Neural progenitor cell (in vitro differentiated cells): ENCODE results near the gene DHDH. TPM values are rescaled to one million over a fixed set of nuclear protein-coding genes. Genes with fewer than 3 reads are reported as not detected.

Experiments
- DNase-seq: peaks from one replicate; pipeline ENCODE4 v3.0.0-alpha.2; 2016; ENCODE audit warnings: low spot score
- H2AFZ ChIP-seq: fragments of 200-600 bp; sonication (generic); replicated peaks from 2 replicates; pipeline ENCODE4 v1.6.1; 2016; ENCODE audit warnings: antibody characterized with exemption
- H3F3A ChIP-seq: fragments of 200-600 bp; sonication (generic); 2 replicates; pipeline ENCODE4 v1.6.1; 2016; ENCODE audit warnings: antibody characterized with exemption, low read depth
- H3K27ac ChIP-seq: fragments of 200-600 bp; sonication (generic); 2 replicates; pipeline ENCODE4 v1.5.1; 2016; ENCODE audit warnings: mild to moderate bottlenecking
- H3K27me3 ChIP-seq: fragments of 200-600 bp; sonication (generic); 2 replicates; pipeline ENCODE4 v1.6.1; 2016; ENCODE audit warnings: mild to moderate bottlenecking, moderate library complexity
- H3K36me3 ChIP-seq: fragments of 200-600 bp; sonication (generic); 2 replicates; pipeline ENCODE4 v1.5.1; 2016
- H3K4me1 ChIP-seq: fragments of 200-600 bp; sonication (generic); 2 replicates; pipeline ENCODE4 v1.6.1; 2016; ENCODE audit warnings: mixed run types
- H3K4me2 ChIP-seq: fragments of 200-600 bp; sonication (generic); 2 replicates; pipeline ENCODE4 v1.6.1; 2016
- H3K4me3 ChIP-seq: fragments of 200-600 bp; sonication (generic); 2 replicates; pipeline ENCODE4 v1.5.1; 2016
- H3K79me2 ChIP-seq: fragments of 200-600 bp; sonication (generic); 2 replicates; pipeline ENCODE4 v1.6.1; 2016; ENCODE audit warnings: low read depth
- H3K9ac ChIP-seq: fragments of 200-600 bp; sonication (generic); 2 replicates; pipeline ENCODE4 v1.6.1; 2016
- H3K9me3 ChIP-seq: fragments of 200-600 bp; sonication (generic); 2 replicates; pipeline ENCODE4 v1.5.1; 2016; ENCODE audit warnings: low read depth
- H4K20me1 ChIP-seq: fragments of 200-600 bp; sonication (generic); 2 replicates; pipeline ENCODE4 v1.6.1; 2016; ENCODE audit warnings: low read depth
- H3K27ac Mint-ChIP-seq: 3 replicates; pipeline ENCODE4 v1.8.0; 2021; ENCODE audit warnings: mixed read lengths
- H3K27me3 Mint-ChIP-seq: 2 replicates; pipeline ENCODE4 v1.8.0; 2022; ENCODE audit warnings: low read depth, mild to moderate bottlenecking, inconsistent platforms, moderate library complexity, mixed read lengths; ENCODE audit not compliant: insufficient read depth
- H3K36me3 Mint-ChIP-seq: 3 replicates; pipeline ENCODE4 v1.8.0; 2021; ENCODE audit warnings: mixed read lengths
- H3K4me1 Mint-ChIP-seq: 3 replicates; pipeline ENCODE4 v1.8.0; 2021; ENCODE audit warnings: mixed read lengths
- H3K4me3 Mint-ChIP-seq: 3 replicates; pipeline ENCODE4 v1.8.0; 2021; ENCODE audit warnings: mild to moderate bottlenecking, moderate library complexity, mixed read lengths
- H3K9me3 Mint-ChIP-seq: 3 replicates; pipeline ENCODE4 v1.8.0; 2020; ENCODE audit warnings: mixed read lengths
- CTCF ChIP-seq: fragments of 200-600 bp; sonication (generic); IDR thresholded peaks from 2 replicates; pipeline ENCODE4 v1.5.1; 2017; ENCODE audit warnings: antibody characterized with exemption, mild to moderate bottlenecking
- EZH2 ChIP-seq: fragments of 200-600 bp; sonication (generic); IDR thresholded peaks from 2 replicates; pipeline ENCODE4 v1.6.1; 2017; ENCODE audit warnings: antibody characterized with exemption, mild to moderate bottlenecking, moderate library complexity
- EZH2phosphoT487 ChIP-seq: fragments of 200-600 bp; sonication (generic); IDR thresholded peaks from 2 replicates; pipeline ENCODE4 v1.6.1; 2017; ENCODE audit warnings: antibody characterized with exemption
- total RNA-seq: library from RNA; depleted of rRNA; stranded (reverse); fragments of >200 nt; gene quantifications from 2 replicates; pipeline ENCODE4 v1.2.3, GENCODE V29; 2015; ENCODE audit warnings: low replicate concordance

DHDH gene
- total RNA-seq, 1 donor from 2014 or later = not detected

DNA sequence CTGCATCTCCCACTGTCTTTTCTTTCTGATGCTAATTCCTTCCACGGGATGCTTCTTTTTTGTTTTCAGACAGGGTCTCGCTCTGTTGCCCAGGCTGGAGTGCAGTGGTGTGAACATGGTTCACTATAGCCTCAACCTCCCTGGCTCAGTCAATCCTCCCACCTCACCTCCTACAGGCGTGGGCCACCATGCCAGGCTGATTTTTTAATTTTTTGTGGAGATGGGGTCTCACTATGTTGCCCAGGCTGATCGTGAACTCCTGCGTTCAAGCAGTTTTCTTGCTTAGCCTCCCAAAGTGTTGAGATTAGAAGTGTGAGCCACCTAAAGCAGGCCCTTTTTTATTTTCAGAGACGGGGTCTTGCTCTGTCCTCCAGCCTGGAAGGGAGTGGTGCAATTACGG, 54.8 kb downstream of the DHDH start:
- no peaks in the 10 kb centered on the region for H3K27me3 ChIP-seq
- H3K4me2 ChIP-seq = no peak overlapping the region
- no peak for TF ChIP-seq EZH2
- no peak for TF ChIP-seq CTCF
- no peak for TF ChIP-seq EZH2phosphoT487
- no peaks in the 10 kb centered on the region for H3K9me3 ChIP-seq
- no peak overlapping the region for H2AFZ ChIP-seq
- peaks cover 18% of the 10 kb centered on the region for H3K36me3 Mint-ChIP-seq
- peak overlapping the region; percentile 27 for H3K4me3 Mint-ChIP-seq
- no peaks in the 10 kb centered on the region for H3K9me3 Mint-ChIP-seq
- peaks cover 7% of the 10 kb centered on the region for H3K4me1 ChIP-seq
- H3K27me3 Mint-ChIP-seq = peaks cover 3% of the 10 kb centered on the region
- H3K4me1 Mint-ChIP-seq = peaks cover 15% of the 10 kb centered on the region
- H3K9ac ChIP-seq = no peak overlapping the region
- peaks cover 12% of the 10 kb centered on the region for H3F3A ChIP-seq
- H3K4me3 ChIP-seq = no peak overlapping the region
- peak overlapping the region; percentile 15 for H3K27ac Mint-ChIP-seq
- H3K27ac ChIP-seq = no peak overlapping the region
- peaks cover 12% of the 10 kb centered on the region for H4K20me1 ChIP-seq
- no peaks in the 10 kb centered on the region for H3K36me3 ChIP-seq
- no peak for DNase-seq
- peaks cover 29% of the 10 kb centered on the region for H3K79me2 ChIP-seq

DNA sequence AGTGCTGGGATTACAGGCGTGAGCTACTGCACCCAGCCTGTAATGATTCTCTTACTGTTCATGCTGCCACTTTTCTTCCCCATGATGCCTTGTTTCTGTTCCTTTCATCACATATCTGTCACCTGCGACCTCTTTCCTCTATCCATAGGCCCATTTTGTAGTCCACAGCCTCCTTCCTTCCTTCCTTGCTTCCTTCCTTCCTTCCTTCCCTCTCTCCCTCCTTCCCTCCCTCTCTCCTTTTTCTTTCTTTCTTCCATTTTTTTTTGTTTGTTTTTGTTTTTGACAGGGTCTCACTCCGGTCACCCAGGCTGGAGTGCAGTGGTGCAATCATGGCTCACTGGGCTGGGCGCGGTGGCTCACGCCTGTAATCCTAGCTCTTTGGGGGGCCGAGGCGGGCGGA, 55.4 kb downstream of the DHDH start:
- no peaks in the 10 kb centered on the region for H3K9me3 Mint-ChIP-seq
- Histone ChIP-seq H4K20me1 (peaks cover 12% of the 10 kb centered on the region), H3K27ac (no peak overlapping the region), H3K9ac (no peak overlapping the region), H3K4me3 (no peak overlapping the region), H3K4me2 (no peak overlapping the region), H3K9me3 (no peaks in the 10 kb centered on the region), H2AFZ (no peak overlapping the region), H3K36me3 (no peaks in the 10 kb centered on the region), H3K4me1 (peaks cover 7% of the 10 kb centered on the region), H3K79me2 (peaks cover 31% of the 10 kb centered on the region), H3F3A (peaks cover 17% of the 10 kb centered on the region), H3K27me3 (no peaks in the 10 kb centered on the region)
- H3K27ac Mint-ChIP-seq = no peak overlapping the region
- no peak for DNase-seq
- peaks cover 18% of the 10 kb centered on the region for H3K4me1 Mint-ChIP-seq
- H3K36me3 Mint-ChIP-seq = peaks cover 18% of the 10 kb centered on the region
- TF ChIP-seq CTCF (no peak), EZH2 (no peak), EZH2phosphoT487 (no peak)
- peaks cover 2% of the 10 kb centered on the region for H3K27me3 Mint-ChIP-seq
- peak overlapping the region; percentile 30 for H3K4me3 Mint-ChIP-seq

DNA sequence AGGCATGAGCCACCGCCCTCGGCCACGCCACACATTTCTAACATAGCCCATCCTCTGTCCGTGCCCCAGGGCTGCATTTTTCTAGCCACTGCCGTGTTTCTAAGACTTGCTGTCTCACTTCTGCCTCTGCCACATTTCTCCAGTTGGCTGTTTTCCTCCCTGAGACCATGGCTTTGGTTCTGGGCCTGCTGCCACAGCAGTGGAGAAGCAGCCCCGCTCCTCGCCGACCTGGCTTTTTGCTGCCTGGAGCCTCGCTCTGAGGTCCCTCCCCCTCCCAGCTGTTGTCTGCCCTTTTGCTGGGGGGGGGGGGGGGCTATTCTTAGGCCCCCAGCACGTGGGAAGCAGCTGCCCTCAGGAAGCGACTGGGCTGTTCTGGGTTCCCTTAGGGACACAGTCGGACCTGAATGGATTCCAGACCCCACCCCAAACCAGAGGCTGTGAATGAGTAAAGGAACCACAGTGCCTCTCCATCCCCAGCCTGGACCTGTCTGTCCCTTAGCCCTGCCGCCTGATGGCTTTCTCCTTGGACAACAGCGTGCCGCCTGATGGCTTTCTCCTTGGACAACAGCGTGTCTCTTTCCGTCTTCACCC, 56.3 kb downstream of the DHDH start:
- Histone ChIP-seq H3K36me3 (no peaks in the 10 kb centered on the region), H3K9ac (no peak overlapping the region)
- no peak overlapping the region for H3K27ac Mint-ChIP-seq

More for the DNA sequence above, 56.3 kb downstream of the DHDH start:
- Mint-ChIP-seq H3K27me3 (peaks cover 2% of the 10 kb centered on the region), H3K4me1 (peaks cover 23% of the 10 kb centered on the region), H3K36me3 (peaks cover 18% of the 10 kb centered on the region), H3K9me3 (no peaks in the 10 kb centered on the region), H3K4me3 (no peak overlapping the region)
- Histone ChIP-seq H3K27me3 (no peaks in the 10 kb centered on the region), H3K4me3 (no peak overlapping the region), H3F3A (peaks cover 17% of the 10 kb centered on the region), H3K79me2 (peaks cover 40% of the 10 kb centered on the region), H3K9me3 (no peaks in the 10 kb centered on the region), H4K20me1 (peaks cover 15% of the 10 kb centered on the region), H3K4me2 (no peak overlapping the region), H2AFZ (no peak overlapping the region), H3K4me1 (peaks cover 13% of the 10 kb centered on the region), H3K27ac (no peak overlapping the region)
- no peak for DNase-seq
- TF ChIP-seq EZH2phosphoT487 (no peak), CTCF (no peak), EZH2 (no peak)
